Muscle layer of duodenum (tissue), 2 donors: Measurements from ENCODE around the gene ZBED4.
A peak's percentile ranks its signal among the peaks of the same experiment; 100 is the strongest.
"Not testable (repeated sequence)": the region's sequence is repeated elsewhere in the genome, so short reads cannot be mapped to it uniquely, and the experiment has no call there.

ENCODE experiments used
- H3K27ac ChIP-seq: one replicate; pipeline ENCODE4 v1.7.0; 2013; ENCODE audit warnings: mild to moderate bottlenecking, low read length
- H3K27me3 ChIP-seq: one replicate; pipeline ENCODE4 v1.7.0; 2013; ENCODE audit warnings: low read depth, mild to moderate bottlenecking, control low read depth, low read length
- H3K36me3 ChIP-seq, 2 donors: one replicate each; pipeline ENCODE4 v1.7.0; 2013; ENCODE audit warnings: low read length in 2 of 2, control low read depth in 1 of 2, mild to moderate bottlenecking in 1 of 2; ENCODE audit not compliant: insufficient read depth in 2 of 2, control insufficient read depth in 1 of 2
- H3K4me1 ChIP-seq, 2 donors: one replicate each; pipeline ENCODE4 v1.7.0; 2013; ENCODE audit warnings: low read length in 2 of 2, mild to moderate bottlenecking in 2 of 2, control low read depth in 1 of 2, moderate library complexity in 1 of 2; ENCODE audit not compliant: insufficient read depth in 2 of 2, control insufficient read depth in 1 of 2
- H3K4me3 ChIP-seq, 2 donors: one replicate each; pipeline ENCODE4 v1.7.0; 2013; ENCODE audit warnings: low read length in 2 of 2, low read depth in 1 of 2, mild to moderate bottlenecking in 1 of 2
- H3K9me3 ChIP-seq, 2 donors: one replicate each; pipeline ENCODE4 v1.7.0; 2013; ENCODE audit warnings: low read length in 2 of 2, control low read depth in 1 of 2, mild to moderate bottlenecking in 1 of 2; ENCODE audit not compliant: control insufficient read depth in 1 of 2
- donor health status: healthy.

Gene ZBED4

GRCh38 chr22:49815641-49816091, 38.0 kb upstream of the ZBED4 start:
- peaks cover 6 to 59% of the 10 kb centered on the region in 2 donors for H3K4me1 ChIP-seq
- H3K4me3 ChIP-seq, result no peak overlapping the region
- no peaks in the 10 kb centered on the region for H3K27me3 ChIP-seq
- H3K36me3 ChIP-seq, result peaks cover 16 to 20% of the 10 kb centered on the region in 2 donors
- H3K9me3 ChIP-seq, result no peaks in the 10 kb centered on the region
- no peak overlapping the region for H3K27ac ChIP-seq

DNA sequence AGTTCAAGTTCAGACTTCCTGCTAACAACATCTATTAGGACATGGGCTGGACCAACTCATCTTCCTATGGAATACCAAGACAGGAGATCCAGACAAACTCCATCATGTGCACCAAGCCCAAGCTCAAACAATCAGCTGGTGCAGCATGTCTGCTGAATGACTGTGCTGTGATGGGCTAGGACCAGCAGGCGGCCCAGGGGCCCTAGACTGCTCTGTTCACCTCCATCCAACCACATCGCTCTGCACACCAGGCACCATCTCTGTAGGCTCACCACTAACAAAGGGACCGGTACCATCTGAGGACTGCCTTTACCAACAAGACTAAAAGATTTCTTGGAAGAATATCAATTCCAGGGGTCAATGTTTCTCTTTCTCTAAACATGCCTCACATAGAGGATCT, 36.3 kb upstream of the ZBED4 start:
- H3K36me3 ChIP-seq, result peaks cover 16 to 30% of the 10 kb centered on the region in 2 donors
- H3K4me1 ChIP-seq, result peaks cover 6 to 64% of the 10 kb centered on the region in 2 donors
- no peaks in the 10 kb centered on the region for H3K9me3 ChIP-seq
- no peaks in the 10 kb centered on the region for H3K27me3 ChIP-seq
- H3K27ac ChIP-seq, result no peak overlapping the region
- H3K4me3 ChIP-seq, result no peak overlapping the region

DNA sequence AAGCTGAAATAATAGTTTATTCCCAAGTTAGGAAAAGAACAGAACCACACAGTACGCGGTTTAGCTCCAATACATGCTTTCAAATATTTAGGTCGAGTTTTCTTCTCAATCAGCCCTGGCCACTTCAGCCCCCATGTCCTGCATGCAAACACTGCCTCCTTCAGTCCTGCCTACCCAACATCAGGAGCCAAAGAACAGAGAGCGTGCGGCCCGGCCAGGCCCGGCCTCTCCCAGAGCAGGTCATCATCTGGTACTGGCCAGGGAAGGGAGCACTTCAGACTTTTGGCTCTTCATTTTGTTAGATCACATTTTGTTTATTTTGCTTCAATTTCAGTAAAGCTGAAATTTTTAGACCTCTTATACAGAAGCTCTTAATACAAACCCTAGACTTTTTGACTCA, 32.7 kb upstream of the ZBED4 start:
- peak overlapping the region in 1 of 2 donors; percentile 22 for H3K4me3 ChIP-seq
- H3K36me3 ChIP-seq, result peaks cover 36 to 42% of the 10 kb centered on the region in 2 donors
- no peaks in the 10 kb centered on the region for H3K9me3 ChIP-seq
- no peaks in the 10 kb centered on the region for H3K27me3 ChIP-seq
- H3K27ac ChIP-seq, result no peak overlapping the region
- peaks cover 18 to 76% of the 10 kb centered on the region in 2 donors for H3K4me1 ChIP-seq

GRCh38 chr22:49821741-49822140, 31.9 kb upstream of the ZBED4 start:
- H3K9me3 ChIP-seq, H3K27ac ChIP-seq, H3K4me3 ChIP-seq, H3K27me3 ChIP-seq: not testable (repeated sequence)
- Histone ChIP-seq H3K4me1 (peaks cover 17 to 75% of the 10 kb centered on the region in 2 donors), H3K36me3 (peaks cover 36 to 42% of the 10 kb centered on the region in 2 donors)

DNA sequence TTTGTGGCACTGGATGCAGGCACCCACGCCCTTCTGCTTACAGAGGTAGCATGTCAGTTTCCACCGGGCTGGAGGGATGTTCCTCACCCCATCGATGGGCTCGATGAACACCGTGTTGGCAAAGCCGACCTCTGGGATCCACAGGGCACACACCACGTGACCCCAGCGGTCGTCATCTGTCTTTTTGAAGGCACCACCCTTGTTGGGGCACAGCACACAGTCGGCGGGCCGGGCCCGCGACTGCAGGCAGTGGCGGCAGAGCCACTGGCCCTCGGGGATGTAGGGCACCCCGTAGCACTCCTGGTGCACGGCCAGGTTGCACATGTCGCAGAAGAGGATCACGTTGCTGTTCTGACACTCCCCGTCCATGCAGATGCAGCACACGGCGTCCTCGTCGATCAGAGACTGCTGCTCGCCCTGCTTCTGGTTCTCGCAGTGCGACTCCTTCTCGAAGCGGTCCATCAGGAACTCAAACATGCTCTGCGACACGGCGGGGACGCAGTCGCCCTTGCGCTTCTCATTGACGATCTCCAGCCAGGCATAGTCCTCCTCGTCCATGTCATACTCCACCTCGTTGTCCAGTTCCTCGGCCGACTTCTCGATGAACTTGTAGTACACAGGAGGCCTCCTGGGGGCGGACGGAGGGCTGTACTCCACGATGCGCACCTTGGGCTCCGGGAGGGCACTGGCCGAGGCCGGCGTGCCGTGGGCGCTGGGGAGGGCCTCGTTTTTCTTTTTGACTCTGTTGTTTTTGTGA, 30.2 kb upstream of the ZBED4 start:
- no peak overlapping the region for H3K27ac ChIP-seq
- no peaks in the 10 kb centered on the region for H3K27me3 ChIP-seq
- H3K4me3 ChIP-seq, result no peak overlapping the region
- no peaks in the 10 kb centered on the region for H3K9me3 ChIP-seq
- H3K36me3 ChIP-seq, result peaks cover 19 to 36% of the 10 kb centered on the region in 2 donors
- H3K4me1 ChIP-seq, result peaks cover 12 to 66% of the 10 kb centered on the region in 2 donors

DNA sequence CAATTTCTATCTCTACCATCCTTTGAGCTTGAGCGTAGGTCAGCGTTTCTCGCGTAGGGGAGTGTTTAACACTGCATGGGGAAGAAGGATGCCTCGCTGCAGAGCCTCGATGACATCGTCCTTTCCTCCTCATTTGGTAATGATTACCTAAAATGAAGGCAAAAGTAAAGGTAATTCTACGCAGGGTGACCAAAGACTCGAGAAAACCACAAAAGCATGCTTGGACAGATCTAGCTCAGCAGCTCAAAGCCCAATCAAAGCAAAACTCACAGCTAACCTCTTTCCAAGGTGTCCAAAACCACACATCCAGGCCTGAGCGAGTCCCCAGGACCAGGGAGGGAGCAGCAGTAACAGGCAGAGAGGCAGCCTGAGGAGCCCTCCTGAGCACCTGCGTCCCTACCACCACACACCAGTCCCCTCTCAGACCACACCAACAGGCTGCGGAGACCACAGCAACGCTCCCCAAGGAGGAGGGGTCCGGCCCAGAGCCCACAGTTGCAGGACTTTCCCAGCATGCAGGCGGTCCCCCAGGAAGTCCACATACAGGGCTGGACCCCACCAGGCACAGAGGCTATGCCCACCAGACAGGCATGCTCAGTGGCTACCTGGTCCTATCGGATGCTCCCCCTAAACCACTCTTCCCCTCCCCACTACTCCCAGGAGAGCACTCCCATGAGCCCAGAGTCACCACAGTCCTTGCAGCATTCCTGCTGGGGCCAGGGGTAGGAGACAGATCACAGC, 29.3 kb upstream of the ZBED4 start:
- Histone ChIP-seq H3K9me3 (no peaks in the 10 kb centered on the region), H3K27ac (no peak overlapping the region), H3K4me3 (peak overlapping the region in 1 of 2 donors; percentile 82), H3K36me3 (peaks cover 19 to 33% of the 10 kb centered on the region in 2 donors), H3K4me1 (peaks cover 12 to 66% of the 10 kb centered on the region in 2 donors), H3K27me3 (no peaks in the 10 kb centered on the region)

- Histone ChIP-seq H3K27ac (peak overlapping the region; percentile 16), H3K9me3 (no peaks in the 10 kb centered on the region), H3K36me3 (peaks cover 19 to 31% of the 10 kb centered on the region in 2 donors), H3K4me3 (peak overlapping the region; percentile 72 to 82), H3K4me1 (peaks cover 12 to 66% of the 10 kb centered on the region in 2 donors), H3K27me3 (no peaks in the 10 kb centered on the region)
These were observed 28.7 kb upstream of the ZBED4 start for GRCh38 chr22:49824936-49825335.

DNA sequence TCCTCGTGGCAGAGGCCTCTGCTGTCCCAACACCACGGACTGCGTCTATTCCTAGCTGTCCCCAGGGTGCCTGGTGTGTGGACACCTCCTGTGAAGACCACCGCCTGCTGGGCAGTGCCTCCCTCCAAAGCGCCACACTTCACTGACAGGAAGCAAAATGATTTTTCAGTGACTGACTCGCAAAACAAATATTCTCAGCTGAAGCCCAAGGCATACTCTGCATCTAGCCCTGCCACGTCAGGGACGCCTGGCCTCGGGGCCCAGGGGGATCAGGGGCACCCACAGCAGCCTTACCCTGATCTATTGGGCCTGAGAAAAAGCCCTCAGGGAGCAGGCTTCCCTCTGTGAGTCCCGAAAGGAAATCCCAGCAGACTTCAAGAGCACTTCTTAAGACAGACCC, 28.2 kb upstream of the ZBED4 start:
- Histone ChIP-seq H3K36me3 (peaks cover 19 to 27% of the 10 kb centered on the region in 2 donors), H3K4me3 (peak overlapping the region; percentile 72 to 82), H3K4me1 (peaks cover 12 to 61% of the 10 kb centered on the region in 2 donors), H3K9me3 (no peaks in the 10 kb centered on the region), H3K27me3 (no peaks in the 10 kb centered on the region), H3K27ac (peak overlapping the region; percentile 56)

DNA sequence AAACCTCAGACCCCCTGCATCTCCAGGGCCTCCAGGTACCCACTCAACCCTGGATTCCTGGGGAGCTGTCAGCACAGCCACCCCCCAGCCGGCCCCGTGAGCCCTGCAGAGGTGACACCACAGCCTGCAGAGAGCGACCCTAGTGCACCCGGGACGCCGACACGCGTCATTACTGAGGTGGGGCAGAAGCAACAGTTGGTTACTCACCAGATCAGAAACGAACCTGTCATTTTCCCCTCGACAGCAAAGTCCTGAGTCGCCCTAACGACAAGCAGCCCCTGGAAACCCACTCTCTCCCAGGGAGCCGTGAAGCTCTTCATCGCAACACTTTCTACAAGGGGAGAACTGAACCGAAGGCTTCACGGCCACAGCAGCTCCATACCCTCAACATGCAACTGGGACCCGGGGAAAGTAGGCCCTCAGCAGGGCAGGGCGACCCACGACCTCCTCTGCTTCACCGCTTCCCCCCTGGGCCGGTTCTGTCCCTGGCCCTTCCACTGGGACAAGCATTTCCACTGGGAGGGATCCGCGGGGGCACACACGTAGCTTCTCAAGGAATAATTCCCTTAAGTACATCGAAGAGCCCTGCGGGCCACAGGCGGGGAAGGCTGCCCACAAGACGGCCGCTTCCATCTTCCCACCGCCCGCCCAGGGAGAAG, 27.6 kb upstream of the ZBED4 start:
- H3K9me3 ChIP-seq, result no peaks in the 10 kb centered on the region
- peaks cover 19 to 23% of the 10 kb centered on the region in 2 donors for H3K36me3 ChIP-seq
- H3K4me1 ChIP-seq, result peaks cover 12 to 55% of the 10 kb centered on the region in 2 donors
- peak overlapping the region; percentile 72 to 82 for H3K4me3 ChIP-seq
- H3K27ac ChIP-seq, result peak overlapping the region; percentile 56
- no peaks in the 10 kb centered on the region for H3K27me3 ChIP-seq

DNA sequence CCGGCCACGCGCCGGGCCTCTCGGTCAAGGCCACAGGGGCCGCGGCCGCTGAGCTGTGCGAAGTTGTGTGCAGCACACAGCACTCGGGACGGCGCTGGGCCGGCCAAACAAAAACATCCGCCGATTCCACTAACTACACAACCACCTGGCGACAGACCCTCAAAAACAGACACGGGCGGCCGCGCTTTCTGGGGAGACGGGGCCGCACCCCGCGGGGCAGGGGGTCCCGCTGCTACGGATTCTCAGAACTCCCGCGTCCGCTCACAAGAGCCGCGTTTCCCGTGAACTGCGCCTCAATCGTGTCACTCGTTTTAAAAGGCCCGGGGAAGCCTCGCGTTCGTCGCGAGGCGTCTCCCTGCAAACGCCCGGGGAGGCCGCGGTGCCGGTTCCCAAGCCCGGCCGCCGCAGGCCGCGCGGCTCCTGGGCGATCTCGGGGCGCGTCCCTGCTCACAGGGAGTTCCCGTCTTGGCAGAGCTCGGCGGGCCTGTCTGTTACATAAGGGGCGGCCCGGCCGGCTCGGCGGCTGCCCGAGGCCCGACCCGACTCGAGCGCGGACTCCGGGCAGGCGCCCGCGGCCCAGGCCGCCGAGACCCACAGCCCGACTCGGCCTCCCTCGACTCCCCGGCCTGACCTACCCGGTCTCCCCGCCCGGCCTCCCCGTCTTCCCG, 26.9 kb upstream of the ZBED4 start:
- peaks cover 12 to 48% of the 10 kb centered on the region in 2 donors for H3K4me1 ChIP-seq
- peaks cover 19 to 20% of the 10 kb centered on the region in 2 donors for H3K36me3 ChIP-seq
- H3K27ac ChIP-seq, result peak overlapping the region; percentile 56
- peaks cover 0 to 6% of the 10 kb centered on the region in 2 donors for H3K9me3 ChIP-seq
- H3K27me3 ChIP-seq, result no peaks in the 10 kb centered on the region
- H3K4me3 ChIP-seq, result peak overlapping the region; percentile 72 to 82
